Activated CD4-positive, alpha-beta T cell treated with anti-CD3 and anti-CD28 coated beads for 24 hours (primary cell): ENCODE data around the gene CABYR.

Experiments
- DNase-seq, 2 donors: peaks; one replicate each; pipeline ENCODE4 v3.0.0-alpha.2; 2020; ENCODE audit warnings: low read depth in 2 of 2

The CABYR gene

GRCh38 chr18:24138789-24139616 is at the start of gene CABYR:
CABYR (plus strand) TSS chr18:24139062; CDS start chr18:24143115, 4,053 bp downstream.
- DNase-seq: peak; percentile 57 to 62

DNA sequence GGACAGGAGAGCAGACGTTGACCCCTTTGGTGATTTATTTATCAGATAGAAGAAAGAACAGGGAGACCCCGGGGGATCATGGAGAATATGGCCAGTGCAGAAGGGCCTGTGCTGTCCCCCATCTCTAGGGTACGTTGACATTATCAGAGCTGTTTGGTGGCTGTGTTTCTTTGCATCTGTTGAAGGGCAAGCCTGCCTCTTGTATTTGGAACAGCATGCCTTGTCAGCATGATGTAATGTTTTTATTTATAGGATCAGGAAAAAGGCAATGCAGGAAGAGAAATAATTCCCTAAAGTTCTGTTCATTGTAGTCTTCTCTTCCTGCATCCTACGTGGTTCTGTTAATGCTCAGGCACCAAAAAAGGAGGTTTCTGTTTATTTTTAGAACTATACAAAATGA is 49.8 kb upstream of the CABYR start:
- no peak for DNase-seq

DNA sequence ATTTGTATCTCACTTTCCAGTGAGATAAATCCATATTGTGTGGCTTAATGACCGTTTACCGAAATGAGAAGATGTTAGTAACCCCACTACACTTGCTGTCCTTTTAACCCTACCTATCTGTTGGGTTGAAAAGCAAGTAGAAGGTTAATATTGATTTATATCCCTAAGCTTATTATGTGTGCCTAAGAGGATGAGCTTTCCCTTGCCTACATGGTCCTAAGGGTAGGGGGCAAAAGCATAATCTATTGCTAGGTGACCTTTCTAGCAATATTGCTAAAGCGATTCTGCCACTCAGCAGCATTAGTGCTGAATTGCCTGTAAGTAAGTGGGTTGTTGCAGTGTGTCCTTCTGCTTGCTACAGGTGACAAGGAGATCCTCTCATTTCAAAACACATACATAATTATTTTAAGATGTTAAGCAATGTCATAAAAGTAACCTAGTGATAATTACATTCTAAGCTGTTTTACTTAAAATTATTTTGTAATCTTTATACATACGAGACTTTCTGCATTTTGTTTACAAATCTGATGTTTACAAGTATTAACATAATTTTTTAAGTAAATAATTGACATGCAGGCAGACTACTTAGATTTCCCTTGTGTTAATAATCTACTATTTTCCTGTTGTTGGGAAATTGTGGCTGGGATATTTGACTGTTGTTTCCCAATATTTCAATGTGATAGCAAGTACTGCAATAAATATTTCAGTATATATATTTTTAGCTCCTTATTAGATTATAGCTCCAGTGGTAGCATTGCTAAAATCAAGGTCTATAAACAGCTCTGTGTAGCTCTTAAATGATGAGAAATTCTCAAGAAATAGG is 49.1 kb upstream of the CABYR start:
- DNase-seq: no peak

GRCh38 chr18:24090876-24091275 is 48.0 kb upstream of the CABYR start:
- DNase-seq: no peak

DNA sequence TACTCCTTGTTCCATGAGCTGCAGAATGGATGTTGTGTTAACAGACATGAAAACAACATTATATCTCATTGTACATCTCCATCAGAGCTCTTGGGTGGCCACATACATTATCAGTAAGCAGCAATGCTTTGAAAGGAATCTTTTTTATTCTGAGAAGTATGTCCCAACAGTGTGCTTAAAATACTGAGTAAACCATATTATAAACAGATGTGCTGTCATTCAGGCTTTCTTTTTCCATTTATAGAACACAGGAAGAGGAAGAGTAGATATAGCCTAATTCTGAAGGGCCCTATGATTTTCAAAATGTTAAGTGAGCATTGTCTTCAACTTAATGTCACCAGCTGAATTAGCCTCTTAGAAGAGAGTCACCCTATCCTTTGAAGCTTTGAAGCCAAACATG is 44.3 kb upstream of the CABYR start:
- no peak for DNase-seq

- no peak for DNase-seq
Measured at GRCh38 chr18:24095976-24096375, 42.9 kb upstream of the CABYR start.

DNA sequence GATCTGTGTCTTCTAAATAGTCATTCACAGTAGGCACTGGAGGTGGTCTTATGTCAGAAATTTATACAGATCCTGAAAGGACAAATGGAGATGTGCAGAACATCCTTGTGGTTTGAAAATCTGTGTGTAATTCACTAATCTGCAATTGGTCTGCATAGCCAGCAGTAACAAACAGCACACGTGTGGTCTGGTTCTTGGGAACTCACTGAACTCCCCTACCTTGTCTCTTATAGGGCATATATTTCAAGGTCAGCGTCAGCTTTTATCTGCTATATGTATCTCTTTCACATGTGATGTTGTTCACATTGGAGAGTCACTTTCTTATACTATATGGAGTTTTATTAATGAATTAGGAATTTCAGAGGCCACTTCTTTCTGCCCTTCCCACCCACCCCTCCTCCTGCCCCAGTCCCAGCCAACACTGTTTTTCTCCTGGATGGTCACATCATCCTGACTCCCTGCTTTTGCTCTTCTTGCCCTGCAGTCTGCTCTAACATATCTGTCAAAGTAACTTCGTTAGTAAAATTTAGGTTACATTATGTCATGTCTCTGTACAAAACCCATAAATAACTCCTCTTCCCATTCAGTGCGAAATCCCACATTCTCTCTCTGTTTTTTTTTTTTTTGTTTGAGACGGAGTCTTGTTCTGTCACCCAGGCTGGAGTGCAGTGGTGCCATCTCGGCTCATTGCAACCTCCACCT is 35.4 kb upstream of the CABYR start:
- DNase-seq: no peak

GRCh38 chr18:24104486-24104885 is 34.4 kb upstream of the CABYR start:
- no peak for DNase-seq

DNA sequence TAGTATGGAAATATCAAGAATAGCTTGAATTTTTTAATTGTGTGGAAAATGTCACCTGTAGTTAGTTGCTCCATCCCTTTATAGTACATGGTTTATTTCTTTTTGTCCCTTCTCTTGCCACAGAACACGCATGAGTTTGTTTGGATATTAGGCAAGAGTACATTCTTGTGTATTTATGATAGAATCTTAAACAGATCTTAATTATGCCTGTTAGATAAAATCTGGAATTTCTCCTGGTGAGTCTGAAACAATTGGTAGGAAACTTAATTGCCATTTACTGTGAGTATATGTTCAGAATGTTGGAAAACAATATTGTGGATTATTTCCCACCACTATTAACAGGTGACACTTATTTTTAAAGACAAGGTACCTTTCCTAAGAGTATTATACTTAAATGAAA is 30.2 kb upstream of the CABYR start:
- DNase-seq: no peak

- no peak for DNase-seq
Measured at GRCh38 chr18:24111936-24112335, 26.9 kb upstream of the CABYR start.

DNA sequence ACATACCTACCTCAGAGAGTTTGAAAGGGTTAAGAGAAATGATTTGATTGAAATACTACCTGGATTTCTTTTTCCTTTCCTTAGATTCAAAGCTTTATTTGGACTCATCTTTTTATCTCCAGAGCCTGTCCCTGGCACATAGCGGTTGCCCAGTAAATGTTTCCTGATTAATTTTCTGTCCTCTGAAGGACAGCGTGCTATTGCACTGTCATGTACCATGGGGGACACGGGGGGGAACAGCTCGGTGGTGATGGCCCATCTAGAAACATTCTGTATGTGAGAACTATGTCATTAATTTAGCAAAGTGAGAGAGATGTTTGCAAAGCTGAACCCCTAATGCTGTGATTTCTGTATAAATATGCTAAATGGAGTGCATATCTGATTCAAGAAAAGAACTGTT is 26.4 kb upstream of the CABYR start:
- no peak for DNase-seq

DNA sequence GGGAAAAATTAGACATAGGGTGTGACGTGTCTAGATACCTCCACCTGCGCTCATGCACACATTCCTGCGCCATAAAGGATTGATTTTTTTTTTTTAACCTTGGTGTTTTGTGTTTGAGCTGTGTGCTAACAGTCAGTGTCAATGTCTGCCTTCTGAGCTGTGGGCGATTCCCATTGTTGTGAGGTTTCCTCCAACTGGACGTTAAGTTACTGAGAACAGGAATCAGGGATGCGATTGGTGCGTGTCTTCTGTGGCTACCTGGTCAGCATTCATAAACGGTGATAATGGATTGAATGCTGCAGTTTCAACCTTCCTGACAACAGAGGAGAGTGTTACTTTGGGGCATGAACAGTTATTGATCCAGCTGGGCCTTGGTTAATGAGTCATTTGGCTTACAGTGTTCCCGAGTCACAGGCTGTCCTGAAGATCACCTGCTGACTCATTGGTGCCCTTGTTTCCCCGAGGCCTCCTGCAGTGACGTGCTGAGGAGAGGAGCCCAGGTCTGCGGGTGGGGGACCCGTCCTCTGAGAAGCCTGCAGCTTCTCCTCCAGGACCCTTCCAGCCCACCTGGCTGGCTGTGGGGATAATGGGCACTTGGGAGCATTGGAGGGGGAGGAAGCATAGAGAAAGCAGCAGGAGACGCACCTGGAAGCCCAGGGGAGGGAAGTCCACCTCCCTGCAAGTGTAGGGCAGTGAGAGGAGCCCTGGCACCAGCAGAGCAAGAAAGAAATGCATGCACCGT is 25.8 kb upstream of the CABYR start:
- DNase-seq: peak in 1 of 2 donors; percentile 4

GRCh38 chr18:24114924-24115549 is 23.8 kb upstream of the CABYR start:
- no peak for DNase-seq

GRCh38 chr18:24115628-24116027 is 23.2 kb upstream of the CABYR start:
- no peak for DNase-seq

DNA sequence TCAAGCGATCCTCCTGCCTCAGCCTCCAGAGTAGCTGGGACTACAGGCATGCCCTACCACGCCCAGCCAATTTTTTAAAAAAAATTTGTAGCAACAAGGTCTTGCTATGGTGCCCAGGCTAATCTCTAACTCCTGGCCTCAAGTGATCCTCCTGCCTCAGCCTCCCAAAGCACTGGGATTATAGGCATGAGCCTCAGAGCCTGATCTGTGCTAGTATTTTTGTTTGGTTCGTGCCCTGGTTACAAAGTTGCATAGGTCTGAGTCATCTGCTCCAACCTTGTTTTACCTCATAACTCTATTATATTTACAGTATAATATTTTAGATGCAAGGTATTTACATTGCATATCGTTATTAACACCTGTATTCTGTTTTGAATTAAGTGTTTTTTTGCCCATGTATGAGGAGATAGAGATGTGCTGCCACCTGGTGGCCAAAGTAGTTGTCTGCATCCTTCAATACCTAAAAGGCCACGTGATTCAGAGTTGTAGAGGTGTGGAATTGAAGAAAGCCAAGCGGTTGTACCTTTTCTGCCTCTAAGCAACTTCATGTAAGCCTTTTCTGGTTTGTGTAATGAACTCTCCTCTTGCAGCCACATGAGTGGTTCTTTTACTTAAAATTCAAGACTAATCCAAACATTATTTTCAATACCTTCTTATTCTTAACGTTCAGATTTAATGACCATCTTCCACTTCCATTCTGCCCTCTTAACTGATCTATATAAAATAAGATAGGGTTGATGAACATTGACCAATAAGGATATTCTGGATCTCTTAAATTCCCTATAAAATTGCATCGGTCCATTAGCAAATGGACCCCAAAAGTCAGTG is 19.9 kb upstream of the CABYR start:
- DNase-seq: peak; percentile 70 to 71

GRCh38 chr18:24120676-24121075 is 18.2 kb upstream of the CABYR start:
- DNase-seq: no peak

DNA sequence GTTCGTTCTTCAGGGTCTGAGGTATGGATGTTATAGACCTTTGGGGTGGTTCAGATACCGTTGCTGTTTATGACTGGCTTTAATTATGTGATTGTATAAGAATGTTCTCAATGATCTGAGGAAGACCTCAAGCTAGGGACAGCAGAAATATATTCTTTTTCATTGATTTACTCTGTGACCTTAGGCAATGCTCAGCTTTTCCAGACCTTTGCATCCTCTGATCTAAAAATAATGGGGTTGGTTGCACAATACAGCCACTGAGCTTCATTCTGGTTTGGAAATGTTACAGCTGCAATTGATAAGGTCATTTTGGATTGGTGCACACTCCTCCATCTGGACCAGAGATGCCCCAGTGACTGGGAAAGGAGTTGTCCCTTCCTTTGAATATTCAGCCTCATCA is 17.2 kb upstream of the CABYR start:
- DNase-seq: no peak

- no peak for DNase-seq
Measured at GRCh38 chr18:24126155-24126961, 12.5 kb upstream of the CABYR start.

DNA sequence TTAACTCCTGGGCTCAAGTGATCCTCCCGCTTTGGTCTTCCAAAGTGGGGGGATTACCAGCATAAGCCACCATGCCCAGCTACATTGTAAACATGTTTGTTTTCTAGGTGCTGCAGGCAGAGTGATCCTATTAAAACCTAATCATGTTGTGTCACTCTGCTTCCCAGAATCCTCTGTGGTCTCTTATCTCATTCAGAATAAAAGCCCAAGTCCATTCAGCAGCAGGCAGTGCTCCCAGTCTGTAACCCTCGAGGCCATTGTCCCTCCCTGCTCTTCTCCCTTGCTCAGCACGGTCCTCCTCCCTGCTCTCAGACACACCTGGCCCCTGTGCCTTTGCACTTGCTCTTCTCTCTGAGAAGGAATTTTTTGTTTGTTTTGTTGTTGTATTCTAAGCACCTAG is 11.1 kb upstream of the CABYR start:
- no peak for DNase-seq
